Activated T-cell treated with anti-CD3 and anti-CD28 coated beads for 24 hours (primary cell): ENCODE results near the gene STK24.

Experiments used
- DNase-seq: peaks from one replicate; pipeline ENCODE4 v3.0.0-alpha.2; 2020; ENCODE audit warnings: low read depth

Gene STK24

DNA sequence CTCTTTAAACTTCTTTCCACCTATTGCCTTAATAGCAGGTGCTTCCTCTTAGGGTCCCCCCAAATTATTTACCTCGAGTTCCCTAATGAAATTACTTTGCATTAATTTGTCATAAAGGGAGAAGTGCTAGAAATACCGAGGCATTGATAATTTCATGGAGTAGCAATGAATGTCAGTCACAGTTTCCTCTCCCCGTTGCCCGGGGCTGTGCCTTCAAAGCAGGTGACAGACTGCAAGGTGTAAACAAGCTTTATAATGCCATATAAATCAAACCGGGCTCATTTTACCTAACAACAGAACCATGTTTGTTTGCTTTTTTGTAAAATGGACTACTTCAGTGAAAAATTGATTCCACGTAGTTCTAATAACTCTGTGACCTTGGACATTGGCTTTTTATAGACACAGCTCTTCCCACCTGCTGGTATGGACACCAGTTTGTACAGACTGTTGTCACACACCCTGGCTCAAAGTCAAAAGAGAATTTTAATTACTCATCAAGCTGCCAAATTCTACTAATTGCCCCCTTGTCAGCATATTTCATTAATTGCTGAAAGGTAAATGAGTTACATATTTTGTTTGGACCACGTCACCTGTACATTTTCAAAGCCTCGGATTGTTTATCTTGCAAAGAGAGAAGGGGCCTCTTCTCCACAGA is 171.1 kb downstream of the STK24 start:
- no peak for DNase-seq

DNA sequence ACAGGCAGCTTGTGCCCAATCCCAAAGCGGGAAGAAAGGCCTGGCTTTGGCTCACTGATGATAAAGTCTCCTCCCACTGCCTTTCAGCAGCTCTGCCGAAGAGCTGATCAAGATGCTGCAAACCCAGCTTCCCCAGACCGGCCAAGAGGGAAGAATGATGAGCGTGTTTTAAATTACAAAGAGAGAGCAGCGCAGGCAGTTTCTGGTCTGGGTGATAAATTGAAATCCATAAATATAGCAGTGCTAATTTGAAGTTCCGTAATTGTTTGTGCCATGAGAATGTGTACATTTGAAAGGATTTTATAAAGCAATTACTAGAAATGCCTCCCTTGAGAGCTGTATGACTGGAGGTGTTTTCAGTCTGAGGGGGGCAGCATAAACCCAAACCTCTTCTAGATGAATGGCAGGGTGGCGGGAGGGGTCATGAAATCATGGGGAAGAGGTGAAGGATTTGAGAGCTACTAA is 171.8 kb downstream of the STK24 start:
- no peak for DNase-seq

DNA sequence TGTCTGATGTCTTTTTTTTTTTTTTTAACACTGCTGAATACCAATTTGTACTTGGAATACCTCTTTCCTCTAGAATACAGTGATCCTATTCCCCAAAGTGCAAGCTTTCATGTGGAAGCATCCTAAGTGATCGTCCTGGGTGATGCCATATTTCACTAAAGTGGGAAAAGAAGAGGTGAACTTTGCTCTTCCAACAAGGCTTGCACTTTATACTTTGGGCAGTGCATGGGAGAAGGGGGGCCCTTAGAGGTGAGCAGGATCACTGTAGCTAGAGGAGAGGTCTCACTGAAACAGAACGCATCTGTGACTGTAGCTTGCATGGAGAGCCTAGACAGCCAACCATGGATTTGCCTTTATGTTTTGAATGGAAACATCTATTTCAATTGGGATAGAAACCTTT is 173.8 kb downstream of the STK24 start:
- DNase-seq = no peak

DNA sequence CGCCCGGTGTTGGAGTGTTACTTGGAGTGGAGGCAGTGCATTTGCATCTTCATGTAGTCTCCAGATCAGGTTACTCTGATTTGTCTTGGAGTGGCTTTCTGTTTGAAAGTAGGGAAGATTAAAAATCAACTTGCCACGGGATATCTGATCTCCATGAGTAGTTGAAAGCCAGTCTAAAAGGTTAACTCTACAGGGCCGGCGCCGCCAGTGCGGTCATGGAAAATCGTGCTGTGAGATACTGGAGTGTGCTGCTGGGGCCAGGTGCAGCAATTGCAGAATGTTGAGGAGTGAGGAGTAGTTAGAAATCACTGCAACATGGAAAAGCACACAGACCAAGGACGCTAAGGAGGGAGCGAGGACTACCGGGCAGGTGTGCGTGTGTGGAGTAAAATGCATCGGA is 175.0 kb downstream of the STK24 start:
- no peak for DNase-seq

DNA sequence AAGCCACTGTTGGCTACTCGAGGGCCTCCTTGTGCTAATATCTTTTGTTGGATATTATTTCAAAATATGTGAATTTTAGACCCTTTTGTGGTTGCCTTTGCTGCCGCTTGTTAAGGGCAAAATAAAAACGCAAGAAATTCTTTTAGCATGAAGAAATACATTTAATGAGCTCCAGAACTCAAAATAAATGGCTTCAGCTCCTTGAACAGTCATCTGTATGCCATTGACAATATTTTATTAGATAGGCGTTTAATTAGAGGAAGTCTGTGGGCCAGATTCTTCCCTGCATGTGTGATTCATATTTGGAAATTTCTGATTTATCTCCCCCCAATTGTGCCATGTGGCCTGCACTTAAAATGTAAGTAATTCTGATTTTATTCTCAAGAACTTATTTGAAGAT is 177.2 kb downstream of the STK24 start:
- no peak for DNase-seq

DNA sequence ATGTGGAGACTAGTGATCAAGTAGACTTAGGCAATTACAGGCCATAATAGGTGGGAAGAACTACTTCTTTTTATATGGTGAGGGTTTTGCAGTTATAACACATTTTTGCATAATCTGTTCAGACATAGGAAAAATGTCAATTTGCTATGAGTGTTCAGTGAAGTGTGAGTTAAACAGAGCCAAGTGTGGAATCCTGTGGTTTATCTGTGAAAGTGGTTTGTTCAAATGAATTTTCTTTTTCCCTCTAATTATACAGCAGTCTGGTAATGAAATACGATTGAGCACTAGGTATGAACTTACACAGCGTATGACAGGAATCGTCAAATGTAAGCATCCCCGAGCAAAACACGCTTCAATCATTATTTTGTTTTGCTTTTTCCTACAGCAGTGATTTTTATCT is 178.3 kb downstream of the STK24 start:
- no peak for DNase-seq

DNA sequence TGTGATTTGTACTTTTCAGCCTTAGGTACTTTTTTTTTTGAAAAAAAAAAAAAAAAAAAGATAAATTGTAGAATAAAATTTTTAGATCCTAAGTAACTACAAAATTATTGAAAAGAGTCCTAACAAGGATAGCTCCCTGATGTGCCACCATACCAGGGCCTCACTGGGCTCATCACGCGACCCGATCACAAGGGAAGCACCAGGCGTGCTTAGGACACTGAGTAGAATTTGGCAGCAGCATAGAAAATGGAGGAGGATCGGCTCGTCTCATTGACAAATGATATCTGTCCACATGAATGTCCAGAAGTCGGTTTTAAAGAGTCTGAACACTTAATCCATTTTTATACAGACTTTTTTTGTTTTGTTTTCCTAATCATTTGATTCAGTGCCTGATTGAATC is 179.0 kb downstream of the STK24 start:
- no peak for DNase-seq

DNA sequence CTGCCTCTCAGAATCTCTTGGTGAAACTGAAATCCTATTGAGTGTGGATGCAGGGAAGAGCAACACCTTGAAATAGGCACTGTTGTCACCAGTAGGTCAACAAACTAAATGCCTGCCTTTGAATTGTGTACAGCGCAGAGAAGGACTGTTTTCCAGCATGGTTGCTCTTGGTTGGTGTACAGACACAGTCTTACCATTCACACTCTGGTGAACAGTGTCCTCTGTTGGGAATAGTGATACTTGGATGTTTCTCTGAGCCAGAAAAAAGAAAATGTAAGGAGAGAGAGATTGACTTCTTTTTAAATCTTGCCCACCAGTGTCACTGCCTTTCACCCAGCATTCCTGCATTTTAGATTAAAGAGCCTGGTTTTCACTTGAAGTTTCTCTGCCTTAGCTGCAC is 179.7 kb downstream of the STK24 start:
- no peak for DNase-seq

DNA sequence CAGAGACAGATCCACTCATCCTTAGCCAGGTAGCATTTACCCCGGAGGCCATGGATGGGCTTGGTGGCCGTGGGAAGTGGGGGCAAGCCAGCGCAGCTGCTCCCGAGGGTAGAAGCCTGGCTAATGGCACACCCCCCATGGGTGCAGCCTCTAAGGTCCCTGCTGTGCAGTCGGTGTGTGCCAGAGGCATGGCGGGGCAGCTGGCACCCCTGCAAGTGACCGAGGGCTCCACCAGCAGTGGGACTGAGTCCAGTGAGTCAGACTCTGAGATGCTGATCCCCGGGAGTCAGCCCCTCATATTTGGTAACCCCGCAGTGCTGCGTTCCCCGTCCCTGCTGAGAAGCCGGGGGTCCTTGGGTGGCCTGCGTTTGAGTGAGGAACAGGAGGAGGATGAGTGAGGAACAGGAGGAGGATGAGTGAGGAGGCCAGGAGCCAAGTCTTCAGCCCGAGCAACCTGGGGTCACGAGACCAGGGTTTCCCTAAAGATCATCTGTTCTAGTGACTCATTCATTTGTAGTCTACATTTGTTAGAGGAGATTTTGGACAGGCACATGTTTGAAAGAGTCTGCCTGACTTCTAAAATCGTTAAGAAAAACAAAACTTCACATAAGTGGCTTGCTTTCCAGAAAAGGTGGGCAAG is 180.7 kb downstream of the STK24 start:
- DNase-seq = no peak
